HTR-8/SVneo (cell line): ENCODE data around the gene ZNF783.
"Not testable (repeated sequence)": the region's sequence is repeated elsewhere in the genome, so short reads cannot be mapped to it uniquely, and the experiment has no call there.

Source experiments
- DNase-seq: peaks from one replicate; pipeline ENCODE4 v3.0.0; 2011; ENCODE audit warnings: low spot score, mixed read lengths; ENCODE audit not compliant: insufficient read length
- FAIRE-seq: peaks from 2 replicates; lab custom pipeline; 2011; peaks lifted over from hg19 to GRCh38; lab: Jason Lieb, UNC

The ZNF783 gene

GRCh38 chr7:149261829-149262617 is at the start of gene ZNF783:
Gene ZNF783 (plus strand): TSS chr7:149262196. CDS start chr7:149262334, 138 bp downstream.
- no peak for FAIRE-seq
- DNase-seq: peak; percentile 72

- FAIRE-seq (no peak), DNase-seq (no peak)
Observed at GRCh38 chr7:149214020-149214720, 47.8 kb upstream of the ZNF783 start.

- DNase-seq: no peak
- FAIRE-seq: no peak
Observed at GRCh38 chr7:149216402-149216801, 45.6 kb upstream of the ZNF783 start.

- DNase-seq: no peak
- no peak for FAIRE-seq
Observed at GRCh38 chr7:149217570-149217969, 44.4 kb upstream of the ZNF783 start.

GRCh38 chr7:149218469-149219420 is 43.3 kb upstream of the ZNF783 start:
- FAIRE-seq: no peak
- no peak for DNase-seq

GRCh38 chr7:149220534-149220933 is 41.5 kb upstream of the ZNF783 start:
- DNase-seq: peak; percentile 44
- FAIRE-seq: no peak

GRCh38 chr7:149223176-149223575 is 38.8 kb upstream of the ZNF783 start:
- no peak for DNase-seq
- no peak for FAIRE-seq

- no peak for FAIRE-seq
- no peak for DNase-seq
Observed at GRCh38 chr7:149223761-149224160, 38.2 kb upstream of the ZNF783 start.

GRCh38 chr7:149224352-149224751 is 37.6 kb upstream of the ZNF783 start:
- DNase-seq: no peak
- FAIRE-seq: no peak

DNA sequence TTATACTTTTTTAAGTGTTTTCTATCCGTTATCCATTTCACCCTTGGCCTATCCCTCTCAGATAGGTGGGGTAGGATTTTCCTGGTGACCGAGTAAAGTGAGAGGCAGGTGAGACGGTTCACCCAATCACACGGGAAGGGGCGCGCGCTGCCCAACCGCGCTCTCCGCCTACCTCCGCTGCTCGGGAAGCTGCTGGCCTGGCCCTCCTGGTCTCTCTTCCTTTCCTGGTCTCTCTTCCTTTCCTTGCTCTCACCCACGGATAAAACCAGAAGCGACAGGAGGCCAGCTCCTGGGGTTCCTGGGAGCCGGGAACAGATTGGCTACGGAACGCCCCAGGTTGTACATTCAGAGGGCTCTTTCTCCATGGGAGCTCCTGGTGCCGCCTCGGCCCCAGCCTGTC is 36.9 kb upstream of the ZNF783 start:
- no peak for FAIRE-seq
- DNase-seq: no peak

GRCh38 chr7:149225656-149226055 is 36.3 kb upstream of the ZNF783 start:
- FAIRE-seq (no peak), DNase-seq (no peak)

DNA sequence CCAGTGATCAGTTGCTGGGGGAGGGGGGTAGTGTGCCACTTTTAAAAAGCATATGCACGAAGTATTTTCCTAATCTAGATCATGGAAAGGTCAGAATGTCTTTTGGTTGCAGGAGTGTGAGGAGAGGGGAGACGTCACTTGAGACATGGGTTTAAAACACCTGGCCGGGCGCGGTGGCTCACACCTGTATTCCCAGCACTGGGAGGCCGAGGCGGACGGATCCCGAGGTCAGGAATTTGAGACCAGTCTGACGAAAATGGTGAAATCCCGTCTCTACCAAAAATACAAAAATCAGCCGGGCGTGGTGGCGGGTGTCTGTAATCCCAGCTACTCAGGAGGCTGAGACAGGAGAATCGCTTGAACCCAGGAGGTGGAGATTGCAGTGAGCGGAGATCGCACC is 35.6 kb upstream of the ZNF783 start:
- not testable (repeated sequence) for DNase-seq, FAIRE-seq

GRCh38 chr7:149226840-149227494 is 35.0 kb upstream of the ZNF783 start:
- DNase-seq: no peak
- no peak for FAIRE-seq

GRCh38 chr7:149228831-149229471 is 33.0 kb upstream of the ZNF783 start:
- DNase-seq (no peak), FAIRE-seq (no peak)

- FAIRE-seq: no peak
- no peak for DNase-seq
Observed at GRCh38 chr7:149229526-149229925, 32.5 kb upstream of the ZNF783 start.

DNA sequence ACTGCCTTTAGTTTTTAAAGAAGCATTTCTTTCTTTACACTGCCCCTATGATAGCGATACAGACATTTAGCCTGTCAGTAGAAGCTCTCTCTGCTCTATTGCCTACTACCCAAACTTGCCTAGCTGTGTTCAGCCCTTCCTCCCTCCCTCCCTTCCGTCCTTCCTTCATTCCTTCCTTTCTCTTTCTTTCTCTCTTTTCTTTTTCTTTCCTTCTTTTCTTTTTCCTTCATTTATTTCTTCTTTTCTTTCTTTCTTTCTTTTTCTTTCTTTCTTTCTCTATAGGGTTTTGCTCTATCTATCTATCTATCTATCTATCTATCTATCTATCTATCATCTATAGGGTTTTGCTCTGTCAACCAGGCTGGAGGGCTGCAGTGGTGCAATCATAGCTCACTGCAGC is 29.6 kb upstream of the ZNF783 start:
- DNase-seq: no peak
- no peak for FAIRE-seq

DNA sequence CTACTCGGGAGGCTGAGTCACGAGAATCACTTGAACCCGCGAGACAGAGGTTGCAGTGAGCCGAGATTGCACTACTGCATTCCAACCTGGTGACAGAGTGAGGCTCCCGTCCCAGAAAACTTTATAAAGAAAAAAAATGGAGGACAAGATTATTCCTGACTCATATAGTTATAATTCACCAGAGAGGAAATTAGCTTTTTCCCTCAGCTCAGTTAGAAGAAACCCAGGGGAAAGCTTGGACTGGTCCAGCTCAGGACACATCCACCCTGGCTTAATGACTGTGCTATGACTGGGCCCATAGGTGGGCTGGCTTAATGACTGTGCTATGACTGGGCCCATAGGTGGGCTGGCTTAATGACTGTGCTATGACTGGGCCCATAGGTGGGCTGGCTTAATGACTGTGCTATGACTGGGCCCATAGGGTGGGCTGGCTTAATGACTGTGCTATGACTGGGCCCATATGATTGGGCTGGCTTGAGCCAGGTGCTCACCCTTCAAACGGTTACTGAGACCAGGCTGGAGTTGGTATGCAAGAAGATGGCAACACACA is 28.3 kb upstream of the ZNF783 start:
- peak; percentile 55 for DNase-seq
- FAIRE-seq: not testable (repeated sequence)

GRCh38 chr7:149237502-149237901 is 24.5 kb upstream of the ZNF783 start:
- no peak for DNase-seq
- no peak for FAIRE-seq

- FAIRE-seq: no peak
- no peak for DNase-seq
Observed at GRCh38 chr7:149238051-149238450, 23.9 kb upstream of the ZNF783 start.
